DMS53 treated with DMSO at 0.1 percent for 48 hours (cell line): ENCODE measurements around the gene THEMIS.
A peak's percentile ranks its signal among the peaks of the same experiment; 100 is the strongest.
"Not testable (repeated sequence)": the region's sequence is repeated elsewhere in the genome, so short reads cannot be mapped to it uniquely, and the experiment has no call there.

ENCODE experiments used
- DNase-seq: peaks from one replicate; lab custom pipeline; 2025; ENCODE audit not compliant: unreplicated experiment; lab: John Stamatoyannopoulos, UW

THEMIS gene

DNA sequence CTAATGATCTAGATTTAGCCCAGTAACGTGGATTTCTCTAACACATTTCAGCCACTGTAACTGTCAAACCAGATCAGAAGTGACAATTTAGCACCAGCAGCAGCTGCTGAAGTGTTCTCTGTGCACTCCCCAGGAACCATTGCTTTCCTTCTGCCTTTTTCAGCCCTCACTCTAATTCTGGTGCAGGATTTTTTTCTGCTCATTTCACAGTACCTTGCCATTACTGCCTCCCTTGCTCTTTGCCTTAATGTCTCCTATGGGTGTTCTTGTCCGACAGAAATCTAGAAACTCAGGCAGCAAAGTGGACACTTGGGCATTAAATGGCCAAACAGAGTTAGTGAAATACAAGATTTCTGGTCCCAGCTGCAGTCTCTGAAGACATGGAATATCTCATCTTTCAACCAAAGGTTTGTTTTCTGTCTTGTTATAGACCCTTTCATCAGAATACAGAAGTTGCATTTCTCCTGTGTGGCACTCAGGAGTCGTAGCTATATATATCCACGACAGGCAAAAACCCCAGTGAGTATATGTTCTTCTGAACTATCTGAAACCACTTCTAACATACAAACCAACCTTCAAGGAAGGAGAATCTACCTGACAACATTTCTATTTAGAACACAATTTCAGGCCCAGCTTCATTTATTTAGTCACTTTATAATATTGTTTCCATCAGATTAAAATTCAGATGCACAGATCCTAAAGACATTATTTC is 92.9 kb downstream of the THEMIS start:
- no peak for DNase-seq

DNA sequence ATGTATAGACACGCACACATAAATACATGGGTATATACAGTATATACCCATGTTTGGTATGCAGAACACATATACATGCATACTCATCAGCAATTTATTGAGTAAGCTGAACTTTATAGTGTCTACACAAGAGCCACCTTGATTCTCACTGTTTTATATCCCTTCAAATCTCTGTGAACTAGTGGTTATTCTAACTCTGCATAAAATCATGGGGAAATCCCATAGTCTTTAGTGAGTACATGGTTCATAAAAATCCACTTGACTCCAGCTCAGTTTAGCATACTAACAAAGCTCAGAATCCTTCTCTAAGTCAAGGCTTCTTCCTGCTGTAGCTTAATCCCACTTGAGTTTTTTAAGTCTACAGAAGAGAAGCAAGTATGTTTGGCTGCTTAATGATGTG is 104.1 kb downstream of the THEMIS start:
- DNase-seq: no peak

DNA sequence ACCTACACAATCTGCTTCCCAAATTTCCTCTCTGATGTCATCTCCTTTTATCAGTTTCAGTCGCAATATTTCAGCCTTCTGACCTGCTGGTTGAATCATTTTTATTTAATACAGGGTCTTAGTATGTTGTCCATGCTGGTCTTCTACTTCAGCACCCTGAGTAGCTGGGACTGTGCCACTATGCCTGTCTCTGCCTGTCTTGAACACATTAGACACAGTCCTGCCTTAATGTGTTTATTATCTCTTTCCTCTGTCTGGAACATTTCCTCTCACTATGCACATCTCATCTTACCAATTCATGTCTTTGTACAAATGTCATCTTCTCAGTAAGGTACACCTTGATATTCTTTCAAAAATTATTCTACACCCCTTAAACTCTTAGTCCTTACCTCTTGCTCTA is 106.5 kb downstream of the THEMIS start:
- no peak for DNase-seq

DNA sequence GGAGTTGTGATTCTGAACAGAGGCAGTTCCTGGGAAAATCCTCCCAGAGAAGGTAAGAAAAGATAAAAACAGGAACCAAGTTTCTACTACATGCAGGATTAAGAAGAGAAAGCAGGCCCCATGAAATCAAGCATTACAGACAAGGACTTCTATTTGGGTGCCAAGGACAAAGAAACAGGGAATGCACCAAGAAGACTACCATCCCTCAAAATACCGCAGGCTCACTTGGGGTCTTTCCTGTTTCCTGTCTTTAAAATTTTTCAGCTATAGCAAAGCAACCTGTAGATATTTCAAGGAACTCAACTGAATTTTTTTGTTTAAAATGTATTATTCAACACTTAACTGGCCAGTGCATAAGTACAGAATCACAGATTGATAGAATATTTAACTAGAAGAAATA is 107.5 kb downstream of the THEMIS start:
- no peak for DNase-seq

DNA sequence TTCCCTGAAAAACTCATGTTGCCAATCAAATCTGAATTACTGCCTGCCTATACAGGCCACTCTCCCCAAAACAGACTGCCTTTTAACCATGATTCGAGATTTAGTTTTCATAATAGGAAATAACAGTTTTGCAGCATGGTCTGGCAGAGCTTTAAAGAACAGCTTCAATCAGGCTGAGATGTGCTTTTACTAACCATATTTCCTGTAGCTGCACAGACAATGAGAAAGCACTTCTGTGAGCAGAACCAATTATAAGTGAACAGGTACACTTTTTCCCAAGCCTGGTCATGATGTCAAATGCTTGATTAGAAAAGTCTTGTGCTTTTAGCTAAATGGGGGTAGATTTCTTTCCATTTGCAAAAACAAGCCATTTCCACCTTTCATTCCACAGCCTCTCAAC is 108.2 kb downstream of the THEMIS start:
- no peak for DNase-seq

DNA sequence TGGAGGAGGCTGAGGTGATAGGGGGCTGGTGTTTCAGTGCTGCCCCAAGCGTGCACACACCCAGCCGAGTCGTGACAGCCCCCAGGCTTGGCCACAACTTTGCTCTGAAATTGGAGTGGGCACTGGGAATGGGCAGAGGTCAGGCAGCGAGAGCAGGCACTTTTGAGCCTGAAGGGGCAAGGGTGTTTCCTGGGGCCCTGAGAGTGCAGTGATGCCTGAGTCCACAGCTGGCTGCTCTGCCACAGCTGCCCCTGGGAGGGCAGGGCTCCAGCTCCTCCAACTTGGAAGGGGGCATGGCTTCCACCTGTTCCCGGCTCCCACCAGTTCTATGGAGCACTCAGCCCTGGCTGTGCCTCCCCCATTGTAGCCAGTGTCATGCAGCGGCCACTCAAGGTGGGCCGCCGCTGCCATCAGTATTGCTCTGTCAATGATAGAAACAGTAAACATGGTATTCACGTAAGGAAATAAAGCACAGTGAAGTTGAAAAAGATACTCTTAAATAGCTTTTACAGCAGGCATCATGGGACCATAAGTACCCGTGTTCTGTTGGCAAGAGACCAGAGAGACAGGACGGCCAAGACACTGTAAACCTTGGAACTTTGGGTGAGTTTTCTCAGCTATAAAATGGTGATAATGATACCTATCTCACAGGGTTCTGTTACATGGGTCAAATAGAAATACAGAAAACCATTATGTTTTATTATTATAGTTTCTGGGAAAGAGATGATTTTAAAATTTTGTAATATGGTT is 108.9 kb downstream of the THEMIS start:
- DNase-seq: no peak

DNA sequence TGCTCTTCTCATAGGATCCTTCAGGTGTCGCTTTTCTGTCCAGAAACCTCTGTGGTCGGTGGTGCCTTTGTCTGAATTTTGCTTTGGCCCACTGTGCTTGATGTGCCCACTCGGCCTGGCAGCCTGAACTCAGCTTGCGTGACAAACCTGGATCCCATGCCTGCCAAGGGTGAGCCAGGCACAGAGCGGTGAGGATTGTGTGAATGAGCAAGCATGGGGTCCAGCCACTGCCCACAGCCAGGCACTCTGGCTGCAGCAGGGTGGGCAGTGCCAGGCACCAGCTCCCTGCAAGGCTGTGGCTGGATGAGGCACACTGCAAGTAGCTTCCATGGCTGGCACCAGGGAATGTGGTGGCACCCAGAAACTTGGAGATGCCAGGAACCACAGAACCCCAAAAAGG is 110.3 kb downstream of the THEMIS start:
- DNase-seq: no peak

DNA sequence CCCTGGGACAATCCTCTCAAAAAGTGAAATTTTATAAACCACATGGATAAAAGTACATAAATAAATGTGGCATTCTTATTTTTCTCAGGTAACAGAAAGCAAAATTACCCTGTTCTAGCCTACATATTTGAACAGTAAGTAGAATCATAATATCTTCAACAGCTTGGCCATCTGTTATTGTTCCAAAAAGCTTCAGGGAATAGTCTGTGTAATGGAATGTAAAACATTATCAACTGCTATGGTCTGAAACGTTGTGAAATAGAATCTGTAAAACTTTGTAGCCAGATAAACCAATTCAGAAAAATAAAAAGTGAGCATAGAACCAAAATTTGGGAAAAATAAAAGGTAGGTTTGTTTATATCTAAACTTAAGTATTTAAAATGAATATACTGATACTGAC is 114.7 kb downstream of the THEMIS start:
- DNase-seq: no peak

DNA sequence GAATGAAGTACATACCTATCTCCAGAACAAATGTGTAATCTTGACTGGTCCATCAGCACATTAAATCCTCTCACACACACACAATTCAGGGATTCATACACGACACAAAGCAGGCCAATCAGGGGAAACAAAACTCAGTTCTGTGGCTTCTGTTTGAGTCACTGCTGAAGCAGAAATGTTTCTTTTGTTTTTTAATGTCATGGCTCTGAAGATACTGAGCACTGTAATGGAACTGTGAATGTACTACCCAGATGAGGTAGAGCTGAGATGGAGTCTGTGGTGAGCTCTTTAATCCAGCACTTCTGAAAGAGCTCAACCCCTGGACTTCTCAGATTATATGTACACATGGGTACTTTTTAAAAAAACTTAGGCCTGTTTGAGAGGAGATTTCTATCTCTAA is 116.4 kb downstream of the THEMIS start:
- DNase-seq: no peak

DNA sequence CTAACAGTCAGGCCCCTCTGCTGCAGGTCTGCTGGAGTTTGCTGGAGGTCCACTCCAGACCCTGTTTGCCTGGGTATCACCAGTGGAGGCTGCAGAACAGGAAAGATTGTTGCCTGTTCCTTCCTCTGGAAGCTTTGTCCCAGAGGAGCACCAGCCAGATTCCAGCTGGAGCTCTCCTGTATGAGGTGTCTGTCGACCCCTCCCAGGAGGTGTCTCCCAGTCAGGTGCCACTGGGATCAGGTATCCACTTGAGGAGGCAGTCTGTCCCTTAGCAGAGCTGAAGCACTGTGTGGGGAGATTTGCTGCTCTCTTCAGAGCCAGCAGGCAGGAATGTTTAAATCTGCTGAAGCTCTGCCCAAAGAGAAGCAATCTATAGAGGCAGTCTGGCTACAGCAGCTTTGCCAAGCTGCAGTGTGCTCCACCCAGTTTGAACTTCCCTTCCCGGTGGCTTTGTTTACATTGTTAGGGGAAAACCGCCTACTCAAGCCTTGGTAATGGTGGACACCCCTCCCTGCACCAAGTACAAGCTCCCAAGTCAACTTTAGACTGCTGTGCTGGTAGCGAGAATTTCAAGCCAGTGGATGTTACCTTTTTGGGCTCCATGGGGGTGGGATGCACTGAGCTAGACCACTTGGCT is 119.1 kb downstream of the THEMIS start:
- DNase-seq: not testable (repeated sequence)

DNA sequence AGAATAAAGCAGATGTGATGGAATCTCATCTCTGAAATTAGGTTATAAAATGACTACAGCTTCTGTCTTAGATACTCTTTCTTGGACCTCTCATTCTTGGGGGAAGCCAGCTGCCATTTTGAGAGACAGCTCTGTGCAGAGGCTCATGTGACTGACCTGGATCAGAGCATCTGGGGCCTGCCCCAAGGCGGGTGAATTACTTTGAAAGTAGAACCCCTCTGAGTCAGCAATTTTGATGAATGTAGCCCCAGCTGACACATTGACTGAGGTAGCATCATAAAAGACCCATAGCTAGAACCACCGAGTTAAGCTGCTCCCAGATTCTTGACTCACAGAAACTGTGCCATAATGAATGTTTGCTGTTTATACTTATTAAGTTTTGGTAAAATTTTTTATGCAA is 124.5 kb downstream of the THEMIS start:
- DNase-seq: no peak

DNA sequence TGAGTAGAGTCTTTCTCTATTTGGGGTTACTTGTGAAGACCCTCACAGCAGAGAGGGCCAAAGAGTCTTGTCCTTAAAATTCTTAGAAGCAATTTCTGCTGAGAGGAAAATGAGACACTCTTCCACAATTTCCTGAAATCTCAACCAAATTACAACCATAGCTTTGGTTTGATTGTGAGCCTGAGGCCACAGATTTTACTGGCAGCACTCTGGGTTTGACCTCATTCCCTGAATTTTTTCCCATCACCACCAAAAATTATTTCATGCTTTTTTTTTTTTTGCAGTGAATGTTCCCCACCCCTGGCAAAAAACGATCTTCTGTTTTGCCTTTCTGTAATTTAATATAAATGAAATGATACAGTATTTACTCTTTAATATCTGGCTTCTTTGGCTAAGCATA is 125.5 kb downstream of the THEMIS start:
- no peak for DNase-seq

DNA sequence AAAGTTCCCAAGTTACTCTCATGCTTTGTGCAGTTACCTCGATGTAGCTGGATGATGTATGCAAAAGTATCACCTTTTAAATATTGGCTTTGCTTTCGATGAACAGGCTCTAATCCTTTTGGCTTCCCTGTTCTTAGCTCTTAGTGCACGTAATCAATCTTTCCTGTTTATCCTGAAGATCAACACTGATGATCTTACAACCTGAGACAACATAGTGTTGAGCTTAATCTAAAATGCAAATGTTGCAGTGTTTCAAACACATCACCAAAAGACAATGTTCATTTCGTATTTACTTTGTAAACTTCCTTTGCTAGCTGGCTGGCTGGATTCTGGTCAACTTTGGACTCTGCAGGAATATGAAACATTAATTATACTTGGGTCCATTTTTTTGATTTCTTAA is 132.1 kb downstream of the THEMIS start:
- no peak for DNase-seq

DNA sequence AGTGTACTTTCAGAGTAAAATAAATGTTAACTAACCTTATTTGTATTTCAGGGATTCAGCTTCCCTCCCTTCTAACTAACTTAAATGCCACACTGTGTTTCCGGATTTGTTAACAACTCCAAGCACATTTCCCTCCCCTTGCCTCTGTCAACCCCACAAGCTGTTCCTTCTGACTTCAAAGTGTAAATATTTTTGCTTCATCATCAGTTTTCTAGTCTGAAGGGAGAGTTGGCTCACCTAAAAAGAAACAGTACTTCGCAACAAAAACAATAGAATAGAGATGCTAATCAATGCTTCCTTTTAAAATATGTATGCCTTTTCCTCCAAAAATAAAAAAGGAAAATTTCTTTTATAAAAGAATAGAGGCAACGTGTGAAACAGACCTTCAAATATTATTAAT is 132.6 kb downstream of the THEMIS start:
- DNase-seq: no peak

DNA sequence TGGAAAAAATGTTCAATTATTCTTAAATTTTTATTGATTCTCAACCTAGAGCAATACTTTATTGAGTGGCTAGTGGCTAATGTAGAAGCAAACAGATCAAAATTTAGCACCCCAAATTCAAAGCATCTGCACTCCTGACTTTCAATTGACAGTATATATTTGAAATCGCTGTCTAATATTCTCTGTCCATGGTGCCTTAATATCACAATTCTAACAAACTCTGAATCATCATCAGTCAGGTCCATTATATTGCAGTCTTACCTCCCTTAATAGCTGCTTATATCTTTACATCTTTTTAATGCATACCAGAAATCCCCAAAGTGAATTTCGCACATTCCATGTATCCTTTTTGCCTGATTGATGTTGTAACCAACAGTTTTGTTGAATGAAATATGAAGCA is 134.9 kb downstream of the THEMIS start:
- no peak for DNase-seq

DNA sequence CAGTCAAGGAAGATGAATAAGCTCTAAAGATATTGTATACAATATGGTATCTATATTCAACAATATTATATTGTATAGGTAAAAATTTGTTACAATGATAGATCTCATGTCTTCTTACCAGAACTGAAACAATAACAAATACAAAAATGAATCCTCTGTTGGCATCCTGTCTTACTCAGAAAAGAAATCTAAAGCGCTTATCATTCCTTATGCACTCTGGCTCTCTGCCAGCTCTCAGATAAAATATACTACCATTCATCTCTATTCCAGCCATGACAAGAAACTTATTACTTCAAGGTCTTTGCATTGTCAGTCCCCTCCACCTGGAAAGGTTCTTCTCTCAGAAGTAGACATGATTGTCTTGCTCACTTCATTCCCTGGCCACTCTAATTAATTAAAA is 138.6 kb downstream of the THEMIS start:
- DNase-seq: no peak

DNA sequence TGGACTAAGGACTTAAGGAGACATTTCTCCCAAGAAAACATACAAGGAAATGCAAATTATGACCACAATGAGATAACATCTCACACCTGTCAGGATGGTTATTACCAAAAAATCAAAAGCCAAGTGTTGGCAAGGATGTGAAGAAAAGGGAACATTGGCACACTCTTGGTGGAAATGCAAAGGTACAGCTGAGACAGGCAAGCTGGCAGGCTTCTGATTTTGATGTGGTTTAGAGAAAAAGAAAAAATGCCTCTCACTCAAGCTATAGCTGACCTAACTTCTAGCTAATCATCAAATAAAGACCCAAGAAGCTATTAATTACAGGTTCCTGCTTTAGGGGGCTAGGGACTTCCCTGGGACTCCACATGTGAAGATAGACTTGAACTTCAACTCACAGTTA is 139.8 kb downstream of the THEMIS start:
- no peak for DNase-seq

DNA sequence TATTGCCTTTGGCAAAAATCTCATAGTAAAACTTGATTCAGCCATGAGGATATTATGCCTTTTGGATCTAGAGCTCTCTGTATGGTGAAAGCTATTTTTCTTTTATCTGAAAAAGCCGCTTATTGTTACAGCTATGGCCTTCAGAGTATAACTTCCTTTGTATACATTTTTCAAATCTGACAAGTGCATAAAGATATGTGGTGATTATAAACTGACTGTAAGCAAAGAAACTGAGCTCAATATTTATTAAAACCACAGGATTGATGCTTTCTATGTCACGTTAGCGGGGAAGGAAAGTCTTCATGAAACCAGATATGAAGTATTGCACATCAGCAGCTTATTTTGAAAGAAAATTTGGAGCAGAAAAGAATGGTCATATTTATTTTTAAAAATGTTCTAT is 151.8 kb downstream of the THEMIS start:
- no peak for DNase-seq

DNA sequence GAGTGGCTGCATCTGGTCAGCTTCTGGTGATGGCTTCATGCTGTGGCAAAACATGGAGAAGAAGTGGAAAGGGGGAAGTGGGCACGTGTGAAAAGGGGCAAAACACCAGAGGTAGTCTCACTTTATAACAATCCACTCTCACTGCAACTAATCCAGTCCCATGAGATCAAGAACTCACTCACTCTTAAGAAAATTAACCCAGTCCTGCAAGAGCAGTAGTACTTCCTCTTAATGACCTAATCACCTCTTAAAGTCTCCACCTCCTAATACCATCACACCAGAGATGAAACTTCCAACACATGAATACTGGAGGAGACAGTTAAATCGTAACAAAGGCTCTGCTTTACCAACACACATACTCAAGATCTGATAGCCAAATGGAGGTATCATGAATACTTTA is 152.6 kb downstream of the THEMIS start:
- DNase-seq: no peak

DNA sequence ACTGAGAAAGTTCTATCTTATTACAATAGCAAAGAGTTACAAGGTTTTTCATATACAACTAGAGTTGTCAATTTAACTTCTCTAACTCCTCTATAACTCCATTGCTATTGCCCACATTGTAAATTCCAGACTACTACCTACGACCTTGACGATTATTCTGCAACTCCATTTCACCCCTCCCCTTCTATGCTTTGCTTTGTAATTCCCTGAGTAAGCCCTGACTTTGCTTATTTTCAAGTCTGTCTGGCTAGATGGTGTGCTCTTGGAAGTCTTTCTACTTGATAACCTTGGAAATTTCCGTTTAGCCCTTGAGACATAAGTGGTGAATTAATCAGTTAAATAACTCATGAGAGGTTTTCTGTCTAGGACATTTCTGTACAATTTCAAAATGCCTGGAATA is 162.4 kb downstream of the THEMIS start:
- no peak for DNase-seq

DNA sequence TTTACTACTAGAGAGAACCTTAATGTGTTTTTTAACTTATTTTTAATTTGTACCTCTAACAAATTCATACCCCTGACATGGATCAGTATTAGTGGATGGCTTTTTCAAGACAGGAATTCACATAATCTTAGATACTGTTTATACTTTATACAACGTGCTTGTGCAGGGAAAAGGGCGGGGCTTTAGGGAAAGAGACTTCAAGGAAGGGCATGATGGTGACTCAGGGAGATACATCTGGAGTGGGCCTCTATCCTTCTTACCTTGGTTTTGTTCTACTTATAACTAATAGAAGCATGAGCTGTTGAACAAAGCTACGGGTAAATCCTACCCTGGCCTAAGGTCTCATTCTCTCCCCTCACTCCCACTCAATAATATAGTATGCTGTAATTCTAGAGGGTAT is 163.1 kb downstream of the THEMIS start:
- DNase-seq: no peak

DNA sequence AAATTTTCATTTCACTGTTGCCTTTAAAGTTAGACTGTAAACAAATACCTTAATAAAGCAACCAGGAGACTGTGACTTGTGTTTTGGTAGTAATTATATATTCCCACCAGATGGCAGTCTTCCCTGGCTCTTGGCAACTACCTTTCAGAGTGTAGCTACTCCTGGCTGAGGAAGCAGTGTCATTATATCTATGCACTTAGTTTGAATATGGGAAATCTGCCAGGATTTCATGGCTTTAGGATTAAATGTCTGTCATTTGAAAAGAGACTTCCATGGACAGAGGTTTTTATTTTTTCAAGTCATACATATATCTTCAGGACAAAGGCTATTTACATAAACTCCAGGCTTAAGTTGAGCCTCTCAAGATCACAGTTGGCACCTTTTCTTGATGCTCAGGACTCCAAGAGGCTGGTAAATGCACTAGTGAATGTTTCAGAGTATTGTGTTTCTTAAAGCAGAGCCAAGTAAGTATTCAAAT is 163.8 kb downstream of the THEMIS start:
- DNase-seq: peak; percentile 70
